NCI-H446 (cell line): ENCODE data around the gene DIP2C.

ENCODE experiments used
- DNase-seq, 2 experiments: peaks; one replicate each; lab custom pipeline; 2025; lab: John Stamatoyannopoulos, UW

DIP2C gene

DNA sequence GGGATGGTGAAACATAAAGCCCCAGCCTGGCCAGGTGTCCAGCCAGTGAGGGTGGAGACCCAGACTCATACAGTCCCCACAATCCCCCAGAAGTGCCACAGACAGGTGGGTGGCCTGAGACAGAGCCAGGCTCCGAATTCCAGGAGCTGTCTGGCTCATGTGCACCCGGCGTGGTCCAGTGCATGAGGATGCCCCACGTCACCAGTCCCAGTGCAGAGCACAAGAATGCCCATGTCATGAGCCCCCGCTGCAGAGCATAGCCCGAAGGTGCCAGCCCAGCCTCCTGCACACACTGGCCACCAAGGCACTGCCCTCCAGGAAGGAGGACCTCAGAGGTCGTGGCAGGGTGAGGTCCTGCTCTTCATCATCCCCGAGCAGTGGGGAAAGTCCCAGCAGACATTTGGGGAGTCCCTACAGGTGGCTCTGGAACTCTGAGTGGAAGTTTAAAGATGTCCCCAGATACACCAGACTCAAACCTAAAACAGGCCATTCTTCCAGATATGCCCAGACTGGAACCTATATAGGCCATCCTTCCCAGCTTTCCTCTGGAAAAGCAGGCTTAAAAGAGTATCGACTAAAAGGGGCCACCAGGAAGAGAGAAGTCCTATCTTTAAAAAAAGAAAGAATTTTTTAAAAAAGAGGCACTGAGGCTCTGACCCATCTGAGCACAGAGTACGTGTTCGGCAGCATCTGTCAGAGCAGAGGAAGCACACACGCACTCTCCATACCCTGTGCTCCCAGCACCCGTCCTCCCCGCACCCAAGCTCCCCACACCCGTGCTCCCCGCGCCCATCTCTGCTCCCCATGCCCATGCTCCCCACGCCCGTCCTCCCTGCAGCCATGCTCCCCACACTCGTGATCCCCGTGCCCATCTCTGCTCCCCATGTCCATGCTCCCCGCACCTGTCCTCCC, 11.5 kb downstream of the DIP2C start:
- DNase-seq, result no peak

DNA sequence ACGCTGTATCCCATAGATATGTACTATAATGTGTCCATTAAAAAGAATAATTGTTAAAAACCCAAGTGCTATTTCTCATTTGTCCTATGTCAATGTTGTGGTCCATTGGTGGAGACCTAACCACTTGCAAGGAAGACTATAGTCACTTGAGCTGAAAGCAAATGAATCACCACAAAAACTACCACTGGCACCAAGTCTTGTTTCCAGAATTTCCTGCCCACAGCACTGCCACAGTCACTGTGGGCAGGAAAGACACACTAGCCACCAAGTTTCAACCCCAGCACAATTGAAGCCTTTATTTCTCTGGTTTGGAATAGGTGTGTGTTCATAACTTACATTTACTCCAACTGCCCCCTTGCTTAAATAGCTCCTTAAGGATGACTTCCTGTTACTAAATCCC, 12.4 kb downstream of the DIP2C start:
- DNase-seq, result no peak

DNA sequence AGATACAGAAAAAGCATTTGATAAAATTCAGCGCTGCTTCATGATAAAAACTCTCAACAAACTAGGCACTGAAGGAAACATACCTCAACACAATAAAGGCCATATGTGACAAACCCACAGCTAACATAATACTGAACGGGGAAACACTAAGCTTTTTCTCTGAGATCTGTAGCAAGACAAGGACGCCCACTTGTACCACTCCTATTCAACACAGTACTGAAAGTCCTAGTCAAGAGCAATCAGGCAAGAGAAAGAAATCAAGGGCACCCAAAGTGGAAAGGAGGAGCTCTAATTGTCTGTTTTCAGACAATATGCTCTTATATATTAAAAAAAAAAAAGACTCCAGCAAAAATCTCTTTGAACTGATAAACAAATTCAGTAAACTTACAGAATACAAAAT, 13.3 kb downstream of the DIP2C start:
- DNase-seq, result no peak

DNA sequence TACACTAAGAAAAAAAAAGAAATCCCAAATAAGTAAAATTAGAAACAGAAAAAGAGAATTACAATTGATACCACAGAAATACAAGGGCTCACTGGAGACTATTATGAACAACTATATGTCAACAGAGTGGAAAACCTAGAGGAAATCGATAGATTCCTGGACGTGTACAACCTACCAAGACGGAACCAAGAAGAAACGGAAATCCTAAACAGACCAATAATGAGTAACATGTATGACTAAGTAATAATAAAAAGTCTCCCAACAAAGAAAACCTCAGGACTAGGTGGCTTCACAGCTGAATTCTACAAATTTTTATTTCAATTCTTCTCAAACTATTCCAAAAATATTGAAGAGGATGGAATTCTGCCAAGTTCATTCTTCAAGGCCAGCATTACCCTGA, 13.9 kb downstream of the DIP2C start:
- DNase-seq, result no peak

DNA sequence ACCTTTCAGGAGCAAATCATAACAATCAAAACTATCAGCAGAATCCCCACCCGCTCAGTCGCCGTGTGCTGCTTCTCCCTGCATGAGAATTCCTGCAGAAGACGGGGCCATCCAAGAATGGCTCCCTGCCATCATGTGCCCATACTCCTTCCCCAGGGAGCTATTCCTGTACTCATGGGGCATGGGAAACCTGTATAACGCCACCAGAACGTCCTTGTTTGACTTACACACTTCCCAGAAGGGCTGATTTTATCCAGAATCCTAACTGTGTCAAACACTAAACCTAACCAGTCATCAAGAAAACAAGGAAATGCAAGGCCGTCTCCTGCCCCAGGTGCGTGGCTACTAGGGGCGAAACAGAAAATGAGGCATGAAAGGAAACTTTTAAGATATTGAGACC, 16.0 kb downstream of the DIP2C start:
- DNase-seq, result no peak

DNA sequence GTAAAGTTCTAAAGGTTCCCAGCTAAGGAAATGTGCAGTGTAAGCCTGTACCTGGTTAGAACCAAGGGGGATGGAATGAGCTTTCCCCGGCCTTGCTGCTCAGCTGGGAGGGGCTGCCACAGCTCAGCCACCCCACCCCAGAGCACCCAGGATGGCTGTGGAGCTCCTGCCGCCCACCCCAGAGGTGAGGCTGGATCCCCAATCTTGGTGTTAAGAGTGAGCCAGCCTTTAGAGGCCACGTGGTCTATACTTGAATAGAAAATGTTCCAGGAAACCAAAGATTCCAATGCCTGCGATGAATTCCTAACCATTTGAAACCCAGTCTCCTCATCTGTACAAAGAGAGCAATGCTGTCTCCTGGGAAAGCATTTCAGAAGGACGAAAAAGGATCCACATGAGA, 16.5 kb downstream of the DIP2C start:
- DNase-seq, result no peak

DNA sequence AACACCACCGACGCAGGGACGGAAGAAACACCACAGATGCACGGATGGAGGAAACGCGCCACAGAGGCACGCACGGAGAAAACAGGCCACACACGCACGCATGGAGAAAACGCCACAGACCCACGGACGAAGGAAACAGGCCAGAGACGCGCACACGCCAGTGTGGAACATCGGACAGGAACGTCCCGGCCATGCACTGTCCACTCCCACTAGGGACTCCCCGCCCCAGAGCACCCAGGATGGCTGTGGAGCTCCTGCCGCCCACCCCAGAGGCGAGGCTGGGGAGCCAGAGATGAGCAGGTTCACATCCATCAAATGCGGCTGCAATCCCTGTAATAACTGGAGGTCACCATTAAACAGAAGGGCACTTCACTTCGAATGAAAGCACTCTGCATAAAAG, 17.3 kb downstream of the DIP2C start:
- no peak for DNase-seq

DNA sequence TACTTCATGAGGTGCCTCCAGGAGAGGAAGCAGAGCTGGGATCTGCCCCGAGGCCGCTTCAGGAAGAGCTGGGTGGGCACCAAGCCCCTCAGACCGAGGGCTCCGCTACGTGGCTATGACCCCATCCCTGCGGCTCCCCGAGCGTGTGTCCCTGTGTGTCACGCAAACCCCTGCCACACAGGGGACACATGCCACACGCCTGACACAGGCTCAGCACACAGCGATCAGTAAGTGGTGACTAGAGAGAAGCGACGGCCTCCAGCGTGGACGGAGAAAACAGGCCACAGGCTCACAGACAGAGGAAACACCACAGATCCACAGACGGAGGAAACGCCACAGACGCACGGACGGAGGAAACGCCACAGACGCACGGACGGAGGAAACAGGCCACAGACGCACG, 18.5 kb downstream of the DIP2C start:
- DNase-seq, result no peak

DNA sequence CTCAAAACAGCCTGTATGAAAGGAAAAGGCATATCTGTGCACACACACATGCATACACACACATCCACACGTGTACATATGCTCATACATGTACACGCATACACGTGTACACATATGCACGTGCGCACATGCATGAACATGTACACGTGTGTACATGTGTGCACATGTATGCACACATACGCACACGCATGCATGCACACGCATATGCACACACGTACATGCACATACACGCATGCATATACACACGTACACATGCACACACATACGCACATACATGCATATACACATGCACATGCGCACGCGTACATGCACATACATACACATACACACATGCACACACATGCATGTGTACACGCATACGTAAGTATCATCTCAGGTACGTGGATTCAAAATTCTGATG, 19.4 kb downstream of the DIP2C start:
- no peak for DNase-seq

DNA sequence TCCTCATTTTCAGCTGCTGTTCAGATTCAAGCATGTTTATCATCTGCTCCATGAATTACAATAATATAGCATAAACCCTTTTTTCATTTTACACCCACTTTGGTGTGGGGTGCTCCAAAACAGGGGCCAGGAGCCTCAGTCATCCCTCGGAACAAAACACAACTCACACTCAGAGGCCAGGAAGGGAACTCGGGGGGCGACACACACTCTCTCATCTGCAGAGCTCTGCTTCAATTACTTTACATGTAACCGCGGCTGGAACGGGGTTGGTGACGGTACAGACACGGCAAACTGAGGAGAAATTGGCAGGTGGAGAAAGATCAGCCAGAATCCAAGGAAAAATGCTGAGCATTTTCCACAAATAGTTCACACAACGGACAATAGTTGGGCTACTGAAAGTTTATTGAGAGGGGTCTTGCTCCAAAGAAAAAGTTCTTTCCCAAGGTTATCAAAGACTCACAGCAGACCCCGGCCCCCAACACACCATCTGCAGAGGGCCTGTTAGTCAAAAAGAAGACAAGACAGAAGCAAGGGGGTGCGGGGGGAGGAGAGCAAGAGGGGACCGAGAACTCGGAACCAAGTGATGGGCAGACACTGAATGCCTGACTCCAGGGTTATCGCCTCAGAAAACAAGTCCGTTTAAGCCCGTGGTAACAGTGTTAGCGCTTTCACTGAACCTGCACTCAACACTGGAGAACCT, 20.5 kb downstream of the DIP2C start:
- no peak for DNase-seq

DNA sequence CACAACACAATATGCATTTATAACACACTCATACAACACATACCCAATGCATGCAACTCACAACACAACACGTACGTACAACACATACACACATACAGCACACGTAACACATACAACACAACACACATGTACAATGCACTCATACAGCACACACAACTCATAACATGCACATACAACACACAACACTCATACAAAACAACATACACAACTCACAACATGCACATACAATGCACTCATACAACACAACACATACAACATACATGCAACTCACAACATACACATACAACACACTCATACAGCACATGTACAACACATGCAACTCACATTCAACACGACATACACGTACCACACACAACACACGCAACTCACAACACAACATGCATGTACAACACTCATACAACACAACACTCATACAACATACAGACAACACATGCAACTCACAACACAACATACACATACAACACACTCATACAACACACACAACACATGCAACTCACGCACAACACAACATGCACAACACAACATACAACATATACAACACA, 21.8 kb downstream of the DIP2C start:
- no peak for DNase-seq

DNA sequence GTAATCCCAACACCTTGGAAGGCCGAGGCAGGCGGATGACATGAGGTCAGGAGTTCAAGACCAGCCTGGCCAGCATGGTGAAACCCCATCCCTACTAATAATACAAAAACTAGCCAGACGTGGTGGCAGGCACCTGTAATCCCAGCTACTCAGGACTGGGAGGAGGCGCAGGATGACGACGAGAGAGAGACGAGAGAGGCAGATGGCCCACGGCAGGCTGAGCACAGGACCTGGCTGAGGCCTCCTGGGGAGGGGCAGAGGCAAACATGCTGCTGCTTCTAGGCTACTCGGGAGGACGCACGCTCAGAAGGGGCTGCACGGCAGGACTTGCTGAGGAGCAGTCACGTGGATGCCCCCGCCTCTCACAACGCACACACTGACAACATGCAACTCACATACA, 22.4 kb downstream of the DIP2C start:
- no peak for DNase-seq

DNA sequence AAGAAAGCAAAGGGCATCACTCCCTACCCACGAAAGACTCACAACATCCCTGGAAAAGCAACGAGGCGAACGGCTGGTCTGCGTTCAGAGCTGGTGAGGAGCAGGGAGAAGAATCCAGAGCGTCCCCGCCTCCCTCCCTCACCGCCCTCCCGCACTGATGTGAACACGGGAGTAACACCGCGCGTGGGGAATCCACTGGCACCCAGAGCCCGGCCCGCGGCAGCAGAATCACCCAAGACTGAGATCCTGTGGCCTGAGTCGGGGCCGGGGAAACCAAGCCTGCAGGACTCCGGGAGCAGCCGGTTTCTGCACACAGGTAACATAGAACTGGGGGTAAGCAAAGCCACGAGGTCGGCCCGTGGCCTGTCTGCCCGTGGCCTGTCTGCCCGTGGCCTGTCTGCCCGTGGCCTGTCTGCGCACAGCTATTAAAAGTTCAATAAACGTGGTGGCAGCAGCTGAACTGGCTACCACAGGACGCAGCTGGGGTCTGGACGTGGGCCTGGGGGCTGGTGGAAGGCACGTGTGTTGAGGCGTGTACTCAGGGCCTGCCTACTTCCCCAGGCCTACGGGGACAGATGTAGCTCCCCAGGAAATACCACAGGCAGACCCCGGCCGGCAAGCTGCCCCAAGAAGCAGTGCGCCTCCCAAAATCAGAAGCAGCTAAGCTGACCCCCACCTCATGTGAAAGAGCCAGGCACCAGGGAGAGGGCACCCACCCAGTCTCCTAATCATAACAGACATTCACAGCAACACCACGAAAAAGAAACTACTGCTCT, 23.0 kb downstream of the DIP2C start:
- DNase-seq, result no peak

DNA sequence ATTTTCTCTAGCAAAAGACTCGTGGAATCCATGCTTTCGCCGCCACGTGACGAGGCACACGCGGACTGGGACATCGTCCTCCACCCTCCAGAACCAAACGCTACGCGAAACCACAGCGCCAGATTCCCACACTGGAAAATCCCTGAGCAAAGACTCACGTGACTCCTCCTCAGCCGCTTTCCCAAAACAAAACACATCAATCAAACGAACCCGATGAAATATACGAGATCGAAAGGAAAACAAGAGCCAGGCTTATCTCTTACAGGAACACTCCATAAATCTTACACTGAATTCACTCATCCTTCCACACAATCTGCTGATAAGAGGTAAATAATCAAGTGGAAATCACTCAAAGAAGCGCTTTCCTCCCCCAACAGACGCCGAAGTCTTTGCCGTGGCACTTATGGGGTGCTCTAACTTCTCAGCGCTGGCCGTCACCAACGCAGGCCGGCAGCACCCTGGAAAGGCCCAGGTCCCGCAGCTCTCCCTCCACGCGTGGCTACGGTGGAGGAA, 23.8 kb downstream of the DIP2C start:
- DNase-seq, result no peak

DNA sequence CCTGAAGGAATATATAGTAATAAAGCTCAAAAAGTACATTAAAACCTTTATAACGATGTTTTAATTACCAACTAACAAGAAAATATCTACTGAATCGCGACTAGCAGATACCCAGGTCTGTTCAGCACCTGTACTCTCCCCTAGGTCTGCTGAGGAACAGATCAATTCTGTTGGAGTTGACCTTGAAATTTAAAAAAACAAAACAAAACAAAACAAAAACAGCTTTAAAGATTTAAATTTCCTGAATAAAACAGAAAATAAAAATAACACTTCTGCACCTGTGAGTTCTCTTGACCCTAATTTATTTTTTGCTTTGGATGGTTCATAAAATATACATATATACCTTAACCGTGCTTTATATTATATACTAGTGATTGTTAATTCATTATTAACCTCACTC, 24.6 kb downstream of the DIP2C start:
- DNase-seq, result no peak

DNA sequence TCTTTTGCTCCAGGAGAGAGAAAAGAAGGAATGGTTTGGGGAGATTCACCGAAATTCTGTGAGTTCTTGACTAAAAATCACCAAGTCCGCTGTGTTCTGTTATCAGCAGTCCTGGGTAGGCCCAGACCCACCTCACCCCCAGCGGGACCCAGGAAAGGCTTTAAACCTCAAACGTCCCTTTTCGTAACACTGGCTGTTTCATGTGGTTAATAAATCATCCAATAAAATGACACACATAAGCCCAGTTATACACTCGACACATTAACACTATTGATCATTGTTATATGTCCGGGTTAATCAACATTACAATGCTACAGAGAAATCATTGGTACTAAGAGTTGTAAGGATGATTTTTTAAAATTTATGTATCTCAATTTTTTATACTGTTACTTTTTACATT, 25.2 kb downstream of the DIP2C start:
- DNase-seq, result no peak

DNA sequence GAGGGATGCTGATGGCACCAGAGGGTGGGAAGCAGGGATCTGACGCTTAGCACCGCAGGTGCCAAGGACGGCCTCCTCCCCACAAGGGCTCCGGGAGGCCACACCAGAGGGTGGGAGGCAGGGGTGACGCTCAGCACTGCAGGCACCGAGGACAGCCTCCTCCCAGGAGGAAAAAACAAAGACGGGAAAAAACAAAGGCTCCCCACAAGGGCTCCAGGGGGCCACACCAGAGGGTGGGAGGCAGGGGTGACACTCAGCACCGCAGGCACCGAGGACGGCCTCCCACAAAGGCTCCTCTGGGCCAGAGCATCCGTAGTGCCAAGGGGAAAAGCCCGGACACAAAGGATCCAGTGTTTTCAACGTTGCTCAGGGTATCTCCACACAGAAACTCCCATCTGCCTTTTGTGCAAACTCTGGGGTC, 25.6 kb downstream of the DIP2C start:
- DNase-seq, result no peak

DNA sequence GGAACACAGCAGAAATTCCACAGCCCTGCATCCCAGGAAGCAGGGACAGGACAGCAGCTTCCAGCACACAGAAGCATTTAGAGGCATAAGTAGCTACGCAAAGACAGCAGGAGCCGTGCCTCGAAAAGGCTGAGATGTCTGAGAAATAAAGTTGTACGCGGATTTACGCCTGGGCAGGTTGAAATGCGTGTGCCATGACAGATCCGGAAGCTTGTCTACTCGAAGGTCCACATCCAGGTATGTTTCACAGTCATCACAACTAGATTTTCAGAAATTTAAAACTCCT, 26.1 kb downstream of the DIP2C start:
- DNase-seq, result no peak

DNA sequence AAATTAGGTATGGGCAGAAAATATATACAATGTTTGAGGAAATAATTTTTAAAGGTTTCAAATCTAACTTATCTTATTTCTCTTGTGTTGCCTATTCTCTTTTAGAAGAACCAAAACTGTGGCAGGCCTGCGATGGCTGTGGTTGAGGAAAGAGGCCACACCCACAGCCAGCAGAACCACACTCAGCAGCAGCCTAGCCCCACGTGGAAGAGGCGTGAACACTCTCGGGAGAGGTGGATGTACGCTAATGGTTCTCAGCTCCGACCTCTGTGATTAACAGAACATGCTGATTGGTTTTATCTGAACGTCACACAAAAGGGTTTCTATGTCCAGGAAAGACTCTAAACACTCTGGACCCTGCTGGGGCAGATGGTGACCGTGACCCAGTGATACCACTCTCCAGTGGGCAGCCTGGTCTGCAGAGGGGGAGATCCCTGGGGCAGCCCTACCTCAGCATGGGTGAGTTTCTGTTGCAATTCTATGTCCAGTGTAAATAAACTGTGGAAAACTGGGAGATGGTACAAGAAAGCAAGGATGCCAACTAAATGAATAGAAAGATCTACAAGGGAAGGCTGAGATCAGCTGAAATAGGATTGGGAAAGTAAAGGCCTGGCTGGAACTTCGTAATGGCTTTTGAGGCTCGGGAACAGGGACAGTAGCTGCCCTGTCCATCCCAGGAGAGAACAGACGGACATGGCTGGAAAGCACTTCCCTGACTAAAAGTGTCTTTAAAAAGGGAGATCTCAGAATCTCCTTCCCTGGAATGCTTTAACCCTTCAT, 26.6 kb downstream of the DIP2C start:
- DNase-seq, result no peak

DNA sequence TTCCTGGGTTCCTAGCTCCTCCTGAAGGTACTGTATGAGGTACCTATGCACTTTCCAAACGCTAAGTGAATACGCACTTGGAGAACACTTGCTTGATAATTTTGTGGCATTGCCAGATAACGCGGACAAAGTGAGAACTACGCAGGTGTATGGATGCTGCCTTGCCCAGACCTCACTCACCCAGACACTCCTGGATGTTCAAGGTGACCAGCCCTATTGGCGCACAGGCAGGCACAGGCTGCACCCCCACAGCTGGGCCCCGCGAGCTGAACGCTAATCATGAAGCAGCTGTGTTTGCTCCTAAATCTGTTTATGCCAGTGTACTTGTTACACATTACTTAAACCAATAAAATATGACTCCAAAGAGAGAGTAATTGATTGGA, 27.3 kb downstream of the DIP2C start:
- no peak for DNase-seq

DNA sequence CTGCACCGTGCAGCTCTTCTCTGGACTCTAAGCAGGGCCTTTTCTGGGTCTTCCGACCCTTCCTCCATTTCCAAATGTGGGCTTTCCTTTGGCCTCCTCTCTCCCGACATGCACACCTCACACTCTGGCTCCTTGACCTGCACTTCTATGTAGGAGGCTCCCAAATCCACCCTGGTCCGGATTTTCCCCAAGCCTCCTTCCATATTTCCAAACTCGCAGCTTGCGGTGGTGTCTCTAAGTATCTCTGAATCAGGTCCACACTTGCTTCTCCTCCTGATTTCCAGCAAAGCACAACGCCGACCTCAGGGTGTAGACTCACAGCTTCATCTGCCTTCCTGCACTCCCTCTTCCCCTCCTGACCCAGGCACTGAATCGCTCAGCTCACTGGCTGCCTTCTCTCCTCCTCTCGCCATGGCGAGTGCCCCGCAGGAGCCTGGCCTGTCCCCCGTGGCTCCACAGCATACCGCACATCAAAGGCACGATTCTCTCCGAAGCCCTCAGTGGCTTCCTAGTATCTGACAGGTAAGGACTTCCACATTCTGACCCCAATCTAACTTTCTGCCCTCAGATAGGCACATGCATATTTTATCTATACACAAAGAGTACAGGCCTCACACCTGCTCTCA, 27.8 kb downstream of the DIP2C start:
- DNase-seq, result no peak
